ENCODE data around the gene HSF2BP.

The HSF2BP gene

DNA sequence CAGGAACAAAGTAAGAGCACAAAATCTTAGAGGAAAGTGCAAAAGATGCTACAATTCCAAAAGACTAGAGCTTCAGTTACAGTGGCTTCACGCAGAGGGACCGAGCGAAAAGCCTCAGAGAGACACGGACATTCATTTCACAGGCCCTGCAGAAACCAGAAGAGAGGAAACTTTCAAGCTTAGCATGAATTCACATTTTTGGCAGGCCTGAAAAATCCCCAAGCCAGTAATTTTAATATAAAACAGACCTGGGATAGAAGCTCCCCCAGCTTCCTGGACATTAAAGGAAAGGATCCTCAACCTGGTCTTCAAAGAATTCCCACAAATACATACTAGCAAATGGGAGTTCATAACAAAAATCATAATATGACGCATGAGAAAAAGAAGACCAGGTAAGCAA lies 66.2 kb downstream of the HSF2BP start:
- no peak for DNase-seq
- Histone ChIP-seq H3K36me3 (no peaks in the 10 kb centered on the region), H3K4me1 (peaks cover 5% of the 10 kb centered on the region), H3K27me3 (no peaks in the 10 kb centered on the region), H3K4me3 (ENCODE audit: low read depth, low read length) (no peak overlapping the region), H3K9me3 (no peaks in the 10 kb centered on the region; the same call in 1 of the 2 replicates)
- TF ChIP-seq, protein P1, sequence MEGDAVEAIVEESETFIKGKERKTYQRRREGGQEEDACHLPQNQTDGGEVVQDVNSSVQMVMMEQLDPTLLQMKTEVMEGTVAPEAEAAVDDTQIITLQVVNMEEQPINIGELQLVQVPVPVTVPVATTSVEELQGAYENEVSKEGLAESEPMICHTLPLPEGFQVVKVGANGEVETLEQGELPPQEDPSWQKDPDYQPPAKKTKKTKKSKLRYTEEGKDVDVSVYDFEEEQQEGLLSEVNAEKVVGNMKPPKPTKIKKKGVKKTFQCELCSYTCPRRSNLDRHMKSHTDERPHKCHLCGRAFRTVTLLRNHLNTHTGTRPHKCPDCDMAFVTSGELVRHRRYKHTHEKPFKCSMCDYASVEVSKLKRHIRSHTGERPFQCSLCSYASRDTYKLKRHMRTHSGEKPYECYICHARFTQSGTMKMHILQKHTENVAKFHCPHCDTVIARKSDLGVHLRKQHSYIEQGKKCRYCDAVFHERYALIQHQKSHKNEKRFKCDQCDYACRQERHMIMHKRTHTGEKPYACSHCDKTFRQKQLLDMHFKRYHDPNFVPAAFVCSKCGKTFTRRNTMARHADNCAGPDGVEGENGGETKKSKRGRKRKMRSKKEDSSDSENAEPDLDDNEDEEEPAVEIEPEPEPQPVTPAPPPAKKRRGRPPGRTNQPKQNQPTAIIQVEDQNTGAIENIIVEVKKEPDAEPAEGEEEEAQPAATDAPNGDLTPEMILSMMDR (IDR thresholded peaks at IDR 0.05; ENCODE audit: low read depth, low read length), result no peak

DNA sequence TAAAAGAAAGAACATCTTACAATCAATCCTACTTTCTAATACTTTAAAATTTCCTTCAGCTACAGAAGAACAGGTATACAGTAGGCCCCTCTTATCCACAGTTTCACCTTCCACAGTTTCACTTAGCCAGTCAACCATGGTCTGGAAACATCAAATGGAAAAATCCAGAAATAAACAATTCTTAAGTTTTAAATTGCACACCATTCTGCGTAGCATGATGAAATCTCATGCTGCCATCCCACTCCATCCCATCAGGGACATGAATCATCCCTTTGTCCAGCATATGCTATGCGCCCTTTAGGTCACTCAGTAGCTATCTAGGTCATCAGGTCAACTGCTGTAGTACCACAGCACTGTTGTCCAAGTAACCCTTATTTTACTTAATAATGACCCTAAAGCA lies 67.7 kb downstream of the HSF2BP start:
- H3K36me3 ChIP-seq, result no peaks in the 10 kb centered on the region
- TF ChIP-seq, protein P1 (IDR thresholded peaks at IDR 0.05; ENCODE audit: low read depth, low read length), result no peak
- no peak for DNase-seq
- H3K9me3 ChIP-seq, result no peaks in the 10 kb centered on the region; the same call in 1 of the 2 replicates
- no peaks in the 10 kb centered on the region for H3K4me1 ChIP-seq
- H3K4me3 ChIP-seq (ENCODE audit: low read depth, low read length), result no peak overlapping the region
- no peaks in the 10 kb centered on the region for H3K27me3 ChIP-seq

DNA sequence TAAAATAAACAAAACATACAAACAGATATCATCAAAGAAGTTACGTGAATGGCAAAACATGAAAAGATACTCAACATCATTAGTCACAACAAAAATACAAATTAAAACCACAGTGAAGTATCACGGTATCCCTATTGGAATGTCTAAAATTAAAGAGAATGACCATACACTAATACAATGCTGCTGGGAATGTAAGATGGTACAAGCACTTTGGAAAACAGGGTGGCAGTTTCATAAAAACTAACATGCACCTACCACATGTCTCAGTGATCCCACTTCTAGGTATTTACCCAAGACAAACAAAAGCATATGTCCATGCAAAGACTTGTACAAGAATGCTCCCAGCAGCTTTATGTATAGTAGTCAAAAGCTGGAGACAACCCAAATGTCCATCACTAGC lies 69.1 kb downstream of the HSF2BP start:
- DNase-seq, result no peak
- Histone ChIP-seq H3K27me3 (no peaks in the 10 kb centered on the region), H3K36me3 (no peaks in the 10 kb centered on the region), H3K4me3 (ENCODE audit: low read depth, low read length) (no peak overlapping the region), H3K4me1 (no peaks in the 10 kb centered on the region), H3K9me3 (no peaks in the 10 kb centered on the region)
- TF ChIP-seq, protein P1 (IDR thresholded peaks at IDR 0.05; ENCODE audit: low read depth, low read length), result no peak

DNA sequence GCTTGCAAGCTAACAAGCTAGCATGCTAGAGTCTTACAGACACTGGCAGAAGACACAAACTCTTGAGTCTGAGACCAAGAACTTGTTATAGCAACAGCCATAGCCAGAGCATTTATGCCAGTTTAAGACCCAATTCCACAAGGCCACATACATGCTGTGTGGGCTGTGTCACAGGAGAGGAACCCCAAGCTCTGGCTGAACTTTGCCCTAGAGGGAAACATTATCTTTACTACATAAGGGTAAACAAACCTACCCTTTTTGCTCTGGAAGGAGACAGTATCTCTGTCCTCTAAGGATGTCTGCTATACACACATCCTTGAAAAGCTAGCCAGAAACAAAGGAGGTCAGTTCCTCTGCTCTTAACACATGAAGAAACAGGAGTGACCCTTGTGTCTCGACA lies 70.3 kb downstream of the HSF2BP start:
- TF ChIP-seq, protein P1 (IDR thresholded peaks at IDR 0.05; ENCODE audit: low read depth, low read length), result no peak
- DNase-seq, result no peak

DNA sequence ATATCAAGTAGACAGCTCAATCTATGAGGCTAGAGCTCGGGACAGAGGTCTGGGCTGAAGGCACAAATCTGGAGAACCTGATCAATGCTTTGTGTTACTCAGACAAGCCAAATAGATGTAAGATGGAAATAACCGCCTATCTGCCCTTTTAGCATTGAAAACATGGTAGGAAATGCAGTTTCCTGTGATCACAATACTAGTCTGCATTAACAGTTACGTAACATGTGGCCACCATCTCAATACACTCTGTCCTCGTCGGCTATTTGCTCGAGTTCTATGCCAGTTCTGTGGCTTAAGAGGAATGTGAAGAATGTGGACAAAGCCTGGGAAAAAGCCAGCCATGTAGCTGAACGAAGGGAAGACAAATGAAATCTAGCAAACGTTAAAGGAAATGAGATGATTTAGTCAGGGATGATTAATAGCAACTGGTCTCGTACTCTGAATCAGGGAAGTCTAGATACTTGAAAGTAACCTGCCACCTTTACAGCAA lies 73.3 kb downstream of the HSF2BP start:
- Histone ChIP-seq H3K4me1 (no peaks in the 10 kb centered on the region), H3K9me3 (no peaks in the 10 kb centered on the region), H3K36me3 (no peaks in the 10 kb centered on the region), H3K4me3 (ENCODE audit: low read depth, low read length) (no peak overlapping the region), H3K27me3 (no peaks in the 10 kb centered on the region)
- TF ChIP-seq, protein P1 (IDR thresholded peaks at IDR 0.05; ENCODE audit: low read depth, low read length), result no peak
- DNase-seq, result no peak

More for the DNA sequence above, 70.3 kb downstream of the HSF2BP start:
- no peaks in the 10 kb centered on the region for H3K27me3 ChIP-seq
- H3K9me3 ChIP-seq, result no peaks in the 10 kb centered on the region
- H3K36me3 ChIP-seq, result no peaks in the 10 kb centered on the region
- H3K4me1 ChIP-seq, result no peaks in the 10 kb centered on the region
- H3K4me3 ChIP-seq (ENCODE audit: low read depth, low read length), result no peak overlapping the region

DNA sequence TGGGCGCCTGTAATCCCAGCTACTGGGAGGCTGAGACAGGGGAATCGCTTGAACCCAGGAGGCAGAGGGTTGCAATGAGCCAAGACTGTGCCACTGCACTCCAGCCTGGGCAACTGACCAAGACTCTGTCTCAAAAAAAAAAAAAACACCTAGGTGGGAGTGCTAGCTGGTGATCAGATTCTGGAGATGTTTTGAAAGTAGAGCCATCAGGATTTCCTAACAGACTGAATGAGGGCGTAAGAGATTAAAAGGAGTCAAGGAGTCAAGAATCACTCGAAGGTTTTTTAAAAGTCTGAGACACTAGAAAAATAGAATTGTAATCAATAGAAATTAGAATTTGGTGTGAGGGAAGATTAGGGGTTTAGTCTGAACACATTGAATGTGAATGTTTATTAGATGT lies 73.8 kb downstream of the HSF2BP start:
- Histone ChIP-seq H3K27me3 (no peaks in the 10 kb centered on the region), H3K4me1 (no peaks in the 10 kb centered on the region), H3K4me3 (ENCODE audit: low read depth, low read length) (no peak overlapping the region), H3K36me3 (no peaks in the 10 kb centered on the region), H3K9me3 (no peaks in the 10 kb centered on the region)
- TF ChIP-seq, protein P1 (IDR thresholded peaks at IDR 0.05; ENCODE audit: low read depth, low read length), result no peak
- no peak for DNase-seq
